Left ventricle myocardium inferior (tissue), 1 donor: ENCODE data around the gene ARHGAP19. TPM values are rescaled to one million over a fixed set of nuclear protein-coding genes. Genes with fewer than 3 reads are reported as not detected.
A peak's percentile ranks its signal among the peaks of the same experiment; 100 is the strongest.

Source experiments
- DNase-seq: peaks from one replicate; pipeline ENCODE4 v3.0.0-alpha.2; 2020
- H3K27ac ChIP-seq: fragments of 200-600 bp; replicated peaks from 2 replicates; pipeline ENCODE4 v1.8.0; 2021
- H3K27me3 ChIP-seq: fragments of 200-600 bp; 2 replicates; pipeline ENCODE4 v1.8.0; 2021; ENCODE audit warnings: low read depth
- H3K36me3 ChIP-seq: fragments of 200-600 bp; 2 replicates; pipeline ENCODE4 v1.8.0; 2021
- H3K4me1 ChIP-seq: fragments of 200-600 bp; 2 replicates; pipeline ENCODE4 v1.8.0; 2021
- H3K4me3 ChIP-seq: fragments of 200-600 bp; 2 replicates; pipeline ENCODE4 v1.8.0; 2021; ENCODE audit warnings: mild to moderate bottlenecking, moderate library complexity
- H3K9me3 ChIP-seq: fragments of 200-600 bp; replicated peaks from 2 replicates; pipeline ENCODE4 v1.8.0; 2021
- intact Hi-C: fragments of 100-400 bp; cut with micrococcal nuclease; formaldehyde crosslinking; loops from one replicate; pipeline ENCODE4 v1.11.0; 2022
- total RNA-seq: library from RNA; stranded (reverse); fragmentation: NEBNext Ultra II Directional; extraction: Animal tissue kit (Norgen Biotek cat#: 25700); gene quantifications from one replicate; pipeline ENCODE4 v1.2.1, GENCODE V29; 2021
- TF ChIP-seq, protein P1 (sequence below): fragments of 200-600 bp; IDR thresholded peaks from 2 replicates; pipeline ENCODE4 v1.8.0; 2021; ENCODE audit warnings: antibody characterized with exemption, mild to moderate bottlenecking, borderline replicate concordance
- donor health status: DM: no; HTN: yes; CAD: no; lungs with severe emphysema.

ARHGAP19 gene
- total RNA-seq, 1 donor from 2014 or later: 4.2 TPM

DNA sequence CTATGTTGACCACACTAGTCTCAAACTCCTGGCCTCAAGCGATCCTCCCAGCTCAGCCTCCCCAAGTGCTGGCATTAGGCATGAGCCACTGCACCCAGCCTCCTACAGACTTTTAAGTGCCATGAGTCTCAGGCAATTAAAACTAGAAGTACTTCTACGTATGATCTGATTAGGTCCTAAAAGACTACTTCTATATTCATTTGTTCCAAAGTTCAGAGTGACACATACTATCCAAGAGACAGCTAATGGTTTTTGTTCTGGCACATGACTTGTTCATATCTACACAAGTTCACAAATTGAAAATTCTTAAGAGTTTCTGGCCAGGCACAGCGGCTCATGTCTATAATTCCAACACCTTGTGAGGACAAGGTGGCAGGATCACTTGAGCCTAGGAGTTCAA lies 11.7 kb downstream of the ARHGAP19 start:
- H3K9me3 ChIP-seq: no peaks in the 10 kb centered on the region
- H3K27me3 ChIP-seq: no peaks in the 10 kb centered on the region
- H3K4me1 ChIP-seq: peaks cover 23% of the 10 kb centered on the region
- intact Hi-C loops: no loop called here
- TF ChIP-seq, protein P1, sequence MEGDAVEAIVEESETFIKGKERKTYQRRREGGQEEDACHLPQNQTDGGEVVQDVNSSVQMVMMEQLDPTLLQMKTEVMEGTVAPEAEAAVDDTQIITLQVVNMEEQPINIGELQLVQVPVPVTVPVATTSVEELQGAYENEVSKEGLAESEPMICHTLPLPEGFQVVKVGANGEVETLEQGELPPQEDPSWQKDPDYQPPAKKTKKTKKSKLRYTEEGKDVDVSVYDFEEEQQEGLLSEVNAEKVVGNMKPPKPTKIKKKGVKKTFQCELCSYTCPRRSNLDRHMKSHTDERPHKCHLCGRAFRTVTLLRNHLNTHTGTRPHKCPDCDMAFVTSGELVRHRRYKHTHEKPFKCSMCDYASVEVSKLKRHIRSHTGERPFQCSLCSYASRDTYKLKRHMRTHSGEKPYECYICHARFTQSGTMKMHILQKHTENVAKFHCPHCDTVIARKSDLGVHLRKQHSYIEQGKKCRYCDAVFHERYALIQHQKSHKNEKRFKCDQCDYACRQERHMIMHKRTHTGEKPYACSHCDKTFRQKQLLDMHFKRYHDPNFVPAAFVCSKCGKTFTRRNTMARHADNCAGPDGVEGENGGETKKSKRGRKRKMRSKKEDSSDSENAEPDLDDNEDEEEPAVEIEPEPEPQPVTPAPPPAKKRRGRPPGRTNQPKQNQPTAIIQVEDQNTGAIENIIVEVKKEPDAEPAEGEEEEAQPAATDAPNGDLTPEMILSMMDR: no peak
- no peak for DNase-seq
- no peak overlapping the region for H3K4me3 ChIP-seq
- H3K27ac ChIP-seq: no peak overlapping the region
- H3K36me3 ChIP-seq: no peaks in the 10 kb centered on the region

DNA sequence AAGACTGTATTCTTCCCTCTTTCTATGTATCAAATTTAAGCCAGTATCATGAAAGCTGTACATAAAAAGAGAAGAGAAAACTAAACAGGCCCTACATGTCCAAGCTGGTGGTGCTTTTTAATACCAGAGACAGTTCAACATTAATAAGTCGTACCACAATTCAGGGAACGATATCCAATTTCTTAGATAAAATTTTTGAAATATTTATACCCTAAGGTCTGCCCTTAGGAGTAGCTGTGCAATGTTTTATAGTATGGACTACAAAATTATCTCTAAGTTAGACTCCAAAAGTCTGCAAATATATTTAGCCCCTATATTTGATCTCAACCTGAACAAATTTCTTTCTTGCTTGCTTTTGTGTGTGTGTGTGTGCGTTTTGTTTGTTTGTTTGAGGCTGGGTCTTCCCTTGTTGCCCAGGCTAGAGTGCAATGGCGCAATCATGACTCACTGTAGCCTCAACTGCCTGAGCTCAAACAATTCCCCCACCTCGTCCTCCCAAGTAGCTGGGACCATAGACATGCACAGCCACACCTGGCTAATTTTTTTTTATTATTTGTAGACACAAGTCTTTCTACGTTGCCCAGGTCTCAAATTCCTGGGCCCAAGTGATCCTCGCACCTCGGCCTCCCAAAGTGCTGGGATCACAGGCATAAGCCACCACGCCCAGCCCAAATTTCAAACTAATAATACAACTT lies 13.2 kb downstream of the ARHGAP19 start:
- Histone ChIP-seq H3K36me3 (no peaks in the 10 kb centered on the region), H3K4me3 (no peak overlapping the region), H3K27ac (peak overlapping the region; percentile 52), H3K27me3 (no peaks in the 10 kb centered on the region), H3K9me3 (no peaks in the 10 kb centered on the region), H3K4me1 (peaks cover 26% of the 10 kb centered on the region)
- intact Hi-C loops: loop anchor here (5.0 kb wide), 1 partner anchor 53 kb away; the partner anchor contains the start of gene FRAT2
- no peak for DNase-seq
- TF ChIP-seq, protein P1: no peak

DNA sequence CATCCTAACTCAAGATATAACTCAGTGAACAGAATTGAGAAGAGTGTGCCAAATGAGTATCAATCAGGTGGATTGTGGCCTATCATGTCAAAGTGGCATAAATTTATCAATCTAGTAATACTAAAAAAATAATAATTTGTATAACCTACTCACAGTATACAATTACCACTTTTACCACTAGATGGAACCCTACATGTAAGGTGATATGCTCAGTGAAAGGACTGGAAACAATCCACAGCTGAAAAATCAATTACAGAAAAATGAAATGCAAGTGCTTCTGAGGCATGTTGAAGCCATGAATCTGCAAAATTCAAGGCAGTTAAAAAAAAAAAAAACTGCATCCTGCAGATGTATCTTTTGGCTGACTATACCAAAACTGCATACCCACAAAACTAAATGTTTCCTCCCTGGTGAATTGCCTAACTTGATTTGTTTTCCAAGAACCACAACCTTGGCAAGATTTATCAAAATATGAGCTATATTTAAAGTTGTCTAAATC lies 13.9 kb downstream of the ARHGAP19 start:
- Histone ChIP-seq H3K36me3 (no peaks in the 10 kb centered on the region), H3K27me3 (no peaks in the 10 kb centered on the region), H3K4me3 (no peak overlapping the region), H3K9me3 (no peaks in the 10 kb centered on the region), H3K27ac (peak overlapping the region; percentile 52), H3K4me1 (peaks cover 26% of the 10 kb centered on the region)
- TF ChIP-seq, protein P1: peak; percentile 79
- intact Hi-C loops: loop anchor here (5.0 kb wide), 1 partner anchor 54 kb away; the partner anchor contains the start of gene FRAT2
- no peak for DNase-seq

DNA sequence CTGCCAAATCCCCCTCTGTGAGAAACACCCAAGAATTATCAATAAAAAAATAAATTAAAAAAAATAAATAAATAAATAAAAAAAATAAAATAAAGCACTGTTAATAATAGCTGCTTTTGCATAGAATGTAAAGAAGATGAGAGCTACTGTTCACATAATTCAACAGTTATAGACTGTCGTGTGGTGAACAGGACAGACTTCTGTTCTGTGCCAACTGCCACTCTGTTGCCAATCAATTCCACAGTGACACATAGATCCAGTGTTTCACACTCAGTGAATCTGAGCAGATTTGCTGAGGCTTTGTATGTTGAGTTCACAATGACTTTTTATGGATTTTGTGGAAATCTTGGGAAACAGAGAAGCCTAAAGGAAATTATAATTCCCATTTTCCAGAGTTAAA lies 14.9 kb downstream of the ARHGAP19 start:
- no peaks in the 10 kb centered on the region for H3K36me3 ChIP-seq

DNA sequence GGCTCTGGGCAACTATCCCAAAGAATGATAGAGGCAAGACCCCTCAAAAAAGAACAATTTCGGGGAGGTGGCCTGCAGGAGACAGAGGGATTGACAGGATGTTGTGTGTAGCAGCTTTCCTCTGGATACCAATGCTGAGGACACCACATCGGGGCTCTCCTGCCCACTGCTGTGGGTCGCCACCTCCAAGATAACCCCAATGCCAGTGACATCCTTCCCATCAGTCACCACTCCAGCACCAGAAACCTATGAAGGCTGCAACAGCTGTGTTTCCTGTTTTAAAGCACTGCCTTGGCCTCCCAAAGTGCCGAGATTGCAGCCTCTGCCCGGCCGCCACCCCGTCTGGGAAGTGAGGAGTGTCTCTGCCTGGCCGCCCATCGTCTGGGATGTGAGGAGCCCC lies 17.6 kb downstream of the ARHGAP19 start:
- Histone ChIP-seq H3K9me3 (peaks cover 3% of the 10 kb centered on the region), H3K4me3 (no peak overlapping the region), H3K4me1 (peaks cover 26% of the 10 kb centered on the region), H3K27me3 (no peaks in the 10 kb centered on the region), H3K27ac (no peak overlapping the region), H3K36me3 (no peaks in the 10 kb centered on the region)
- DNase-seq: no peak
- intact Hi-C loops: loop anchor here (5.0 kb wide), 1 partner anchor 57 kb away; the partner anchor contains the start of gene FRAT2
- TF ChIP-seq, protein P1: no peak

More for the DNA sequence above, 14.9 kb downstream of the ARHGAP19 start:
- intact Hi-C loops: loop anchor here (5.0 kb wide), 1 partner anchor 55 kb away; the partner anchor contains the start of gene FRAT2
- H3K27me3 ChIP-seq: no peaks in the 10 kb centered on the region
- H3K4me3 ChIP-seq: no peak overlapping the region
- DNase-seq: no peak
- no peak overlapping the region for H3K27ac ChIP-seq
- no peaks in the 10 kb centered on the region for H3K9me3 ChIP-seq
- TF ChIP-seq, protein P1: no peak
- H3K4me1 ChIP-seq: peaks cover 26% of the 10 kb centered on the region
